Thyroid gland (tissue), 4 donors: Measurements from ENCODE around the gene TGM5.

Experiments
- CTCF ChIP-seq, 6 experiments: fragments of 200-600 bp in 3 of 6; fragments of 450-650 bp in 3 of 6; sonication (generic) in 3 of 6; IDR thresholded peaks; one replicate each; pipeline ENCODE4 v1.5.1; 2016 to 2019; ENCODE audit warnings: antibody characterized with exemption in 6 of 6, mild to moderate bottlenecking in 2 of 6, inconsistent platforms in 1 of 6, moderate library complexity in 1 of 6
- POLR2A ChIP-seq, 2 donors: fragments of 450-650 bp; IDR thresholded peaks; one replicate each; pipeline ENCODE4 v1.6.1; 2017; ENCODE audit warnings: antibody characterized with exemption in 2 of 2, mild to moderate bottlenecking in 2 of 2, moderate library complexity in 1 of 2

GRCh38 chr15:43278869-43279268, 12.1 kb upstream of the TGM5 start:
- TF ChIP-seq POLR2A (IDR thresholded peaks at IDR 0.05) (no peak), CTCF (IDR thresholded peaks at IDR 0.05) (no peak)
